ENCODE measurements around the gene NKTR.
"Not testable (repeated sequence)": the region's sequence is repeated elsewhere in the genome, so short reads cannot be mapped to it uniquely, and the experiment has no call there.

Gene NKTR

GRCh38 chr3:42591811-42592210 is 8.7 kb upstream of the NKTR start:
- FAIRE-seq (no peak), DNase-seq (ENCODE audit: extremely low spot score, insufficient read length, low read depth) (no peak)

- no peak for DNase-seq (ENCODE audit: extremely low spot score, insufficient read length, low read depth)
- FAIRE-seq = no peak
Observed at GRCh38 chr3:42593635-42594034, 6.9 kb upstream of the NKTR start.

GRCh38 chr3:42595682-42596081 is 4.8 kb upstream of the NKTR start:
- FAIRE-seq (no peak), DNase-seq (ENCODE audit: extremely low spot score, insufficient read length, low read depth) (no peak)

GRCh38 chr3:42597098-42597497 is 3.4 kb upstream of the NKTR start:
- DNase-seq (ENCODE audit: extremely low spot score, insufficient read length, low read depth); FAIRE-seq: not testable (repeated sequence)

GRCh38 chr3:42600958-42601675 is 631 bp downstream of the NKTR start:
- FAIRE-seq = peak; percentile 53
- DNase-seq (ENCODE audit: extremely low spot score, insufficient read length, low read depth) = no peak

- FAIRE-seq (no peak), DNase-seq (ENCODE audit: extremely low spot score, insufficient read length, low read depth) (no peak)
Observed at GRCh38 chr3:42601896-42602581, 1.6 kb downstream of the NKTR start.

- FAIRE-seq = no peak
- no peak for DNase-seq (ENCODE audit: extremely low spot score, insufficient read length, low read depth)
Observed at GRCh38 chr3:42602961-42603360, 2.5 kb downstream of the NKTR start.

- FAIRE-seq (no peak), DNase-seq (ENCODE audit: extremely low spot score, insufficient read length, low read depth) (no peak)
Observed at GRCh38 chr3:42605546-42606173, 5.2 kb downstream of the NKTR start.

GRCh38 chr3:42608581-42608980 is 8.1 kb downstream of the NKTR start:
- DNase-seq (ENCODE audit: extremely low spot score, insufficient read length, low read depth) (no peak), FAIRE-seq (no peak)

GRCh38 chr3:42610976-42611375 is 10.5 kb downstream of the NKTR start:
- no peak for FAIRE-seq
- DNase-seq (ENCODE audit: extremely low spot score, insufficient read length, low read depth) = no peak

- FAIRE-seq = peak; percentile 54
Observed at GRCh38 chr3:42612217-42612616, 11.7 kb downstream of the NKTR start.

GRCh38 chr3:42612928-42613327 is 12.4 kb downstream of the NKTR start:
- DNase-seq (ENCODE audit: extremely low spot score, insufficient read length, low read depth) (no peak), FAIRE-seq (no peak)

More at GRCh38 chr3:42612217-42612616, 11.7 kb downstream of the NKTR start:
- DNase-seq (ENCODE audit: extremely low spot score, insufficient read length, low read depth) = no peak

GRCh38 chr3:42613462-42613861 is 13.0 kb downstream of the NKTR start:
- no peak for DNase-seq (ENCODE audit: extremely low spot score, insufficient read length, low read depth)
- peak; percentile 69 for FAIRE-seq

- no peak for DNase-seq (ENCODE audit: extremely low spot score, insufficient read length, low read depth)
- no peak for FAIRE-seq
Observed at GRCh38 chr3:42631620-42632019, 31.1 kb downstream of the NKTR start.

GRCh38 chr3:42632146-42632545 is 31.7 kb downstream of the NKTR start:
- FAIRE-seq = no peak
- DNase-seq (ENCODE audit: extremely low spot score, insufficient read length, low read depth) = no peak

- no peak for DNase-seq (ENCODE audit: extremely low spot score, insufficient read length, low read depth)
- no peak for FAIRE-seq
Observed at GRCh38 chr3:42633544-42633943, 33.1 kb downstream of the NKTR start.

- FAIRE-seq (no peak), DNase-seq (ENCODE audit: extremely low spot score, insufficient read length, low read depth) (no peak)
Observed at GRCh38 chr3:42635111-42635510, 34.6 kb downstream of the NKTR start.

- FAIRE-seq (no peak), DNase-seq (ENCODE audit: extremely low spot score, insufficient read length, low read depth) (no peak)
Observed at GRCh38 chr3:42637001-42637400, 36.5 kb downstream of the NKTR start.

- DNase-seq (ENCODE audit: extremely low spot score, insufficient read length, low read depth) (no peak), FAIRE-seq (peak; percentile 78)
Observed at GRCh38 chr3:42638339-42638842, 37.9 kb downstream of the NKTR start.

- no peak for FAIRE-seq
Observed at GRCh38 chr3:42639192-42639591, 38.7 kb downstream of the NKTR start.

GRCh38 chr3:42640129-42640528 is 39.6 kb downstream of the NKTR start:
- no peak for DNase-seq (ENCODE audit: extremely low spot score, insufficient read length, low read depth)
- no peak for FAIRE-seq

More at GRCh38 chr3:42639192-42639591, 38.7 kb downstream of the NKTR start:
- DNase-seq (ENCODE audit: extremely low spot score, insufficient read length, low read depth) = no peak
